Middle frontal gyrus (tissue), 1 donor: ENCODE measurements around the gene TJP1.
"Not testable (repeated sequence)": the region's sequence is repeated elsewhere in the genome, so short reads cannot be mapped to it uniquely, and the experiment has no call there.

Experiments used
- DNase-seq: peaks from one replicate; pipeline ENCODE4 v3.0.0-alpha.2; 2015; ENCODE audit warnings: low spot score; ENCODE audit errors: extremely low spot score

TJP1 gene

DNA sequence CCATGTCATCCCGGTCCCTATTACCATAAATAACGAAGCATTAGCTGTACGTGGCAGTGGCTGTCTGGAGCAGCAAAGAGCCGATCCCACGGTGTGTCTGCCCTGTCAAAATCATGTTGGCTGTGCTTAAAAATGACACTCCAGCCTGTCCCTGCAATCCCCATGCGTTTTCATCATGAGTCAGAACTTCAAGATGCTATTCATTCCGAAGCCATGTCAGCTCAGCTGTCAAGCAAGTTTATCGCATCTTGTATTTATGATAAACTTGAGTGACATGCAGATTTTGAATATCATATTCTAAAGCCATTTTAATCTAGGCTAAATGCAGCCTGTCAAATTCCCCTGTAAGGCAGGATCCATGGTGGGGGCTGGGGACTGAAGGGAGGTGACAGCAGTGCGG, 152.4 kb downstream of the TJP1 start:
- no peak for DNase-seq

DNA sequence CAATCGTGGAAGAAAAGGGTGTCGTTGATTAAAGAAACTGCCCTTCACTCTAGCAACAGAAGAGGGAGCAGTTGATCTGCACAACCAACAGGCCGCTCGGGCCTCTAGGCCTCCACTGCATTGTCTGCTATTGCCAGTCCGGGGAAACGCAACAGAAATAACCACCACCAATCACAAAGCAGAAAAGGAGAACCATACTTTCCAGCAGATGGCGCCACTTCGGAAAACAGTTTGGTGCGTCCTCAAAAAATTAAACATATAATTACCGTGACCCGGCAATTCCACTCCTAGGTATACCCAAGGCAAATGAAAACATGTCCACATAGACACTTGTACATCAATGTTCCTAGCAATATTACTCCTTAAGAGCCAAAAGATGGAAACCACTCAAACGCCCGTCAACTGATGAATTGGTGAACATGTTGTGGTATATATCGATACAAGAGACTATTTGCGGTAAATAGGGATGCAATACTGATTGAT, 154.1 kb downstream of the TJP1 start:
- DNase-seq = peak; percentile 54

DNA sequence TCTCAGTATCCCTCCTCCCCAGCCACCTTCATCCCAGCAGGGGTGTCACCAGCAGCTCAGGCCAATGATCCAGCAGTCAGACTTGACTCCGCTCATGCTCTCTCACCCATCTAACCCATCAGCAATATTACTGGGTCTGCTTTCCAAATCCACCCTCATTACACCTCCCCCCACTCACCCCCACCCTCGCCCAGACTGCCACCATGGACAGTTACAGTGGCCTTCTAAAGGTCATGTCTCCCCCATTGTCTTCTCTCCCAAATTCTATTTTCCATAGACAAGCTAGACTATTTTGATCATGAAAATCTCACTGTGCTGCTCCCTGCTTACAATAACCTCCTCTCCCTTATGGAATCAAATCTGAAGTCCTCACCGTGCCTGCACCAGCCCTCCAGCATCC, 156.0 kb downstream of the TJP1 start:
- no peak for DNase-seq

DNA sequence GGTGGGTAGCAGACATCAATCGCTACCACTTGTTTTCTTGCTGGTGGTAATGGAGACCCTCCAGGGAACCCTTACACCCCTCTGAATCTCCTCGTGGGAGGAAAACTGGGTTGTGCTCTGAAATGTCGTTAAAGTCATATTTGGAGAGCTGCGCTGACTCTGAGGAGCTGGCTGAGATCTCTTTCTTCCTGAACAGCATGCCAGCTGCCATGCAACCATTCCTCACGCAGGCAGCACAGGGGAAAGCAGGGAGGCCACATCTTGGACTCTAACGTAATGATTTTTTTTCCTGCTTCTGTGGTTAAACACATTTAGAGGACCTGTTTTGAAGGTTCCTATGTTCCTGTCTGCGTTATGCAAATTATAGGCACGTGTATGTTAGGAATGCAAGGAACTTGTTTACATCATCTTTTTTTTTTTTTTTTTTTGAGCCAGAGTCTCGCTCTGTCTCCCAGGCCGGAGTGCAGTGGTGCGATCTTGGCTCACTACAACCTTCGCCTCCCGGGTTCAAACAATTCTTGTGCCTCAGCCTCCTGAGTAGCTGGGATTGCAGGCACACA, 156.7 kb downstream of the TJP1 start:
- DNase-seq = no peak

DNA sequence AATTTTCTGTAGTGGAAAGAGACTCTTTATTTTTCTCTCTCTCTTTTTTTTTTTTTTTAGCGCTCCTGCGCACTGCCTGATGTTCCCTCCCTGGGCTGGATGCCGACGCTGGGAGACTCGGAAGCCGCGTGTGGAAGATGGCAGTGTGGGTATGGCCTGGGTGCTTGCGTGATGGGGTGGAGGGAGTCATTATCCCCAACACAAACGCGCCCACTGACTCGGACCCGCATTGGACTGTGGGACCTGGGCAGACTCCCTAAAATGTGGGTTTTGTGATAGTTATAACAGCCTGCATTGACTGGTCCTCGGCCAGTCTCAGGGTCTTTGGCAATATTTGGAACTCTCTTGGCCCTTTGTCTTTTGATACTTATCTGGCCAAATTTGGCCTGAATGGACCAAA, 157.9 kb downstream of the TJP1 start:
- no peak for DNase-seq

DNA sequence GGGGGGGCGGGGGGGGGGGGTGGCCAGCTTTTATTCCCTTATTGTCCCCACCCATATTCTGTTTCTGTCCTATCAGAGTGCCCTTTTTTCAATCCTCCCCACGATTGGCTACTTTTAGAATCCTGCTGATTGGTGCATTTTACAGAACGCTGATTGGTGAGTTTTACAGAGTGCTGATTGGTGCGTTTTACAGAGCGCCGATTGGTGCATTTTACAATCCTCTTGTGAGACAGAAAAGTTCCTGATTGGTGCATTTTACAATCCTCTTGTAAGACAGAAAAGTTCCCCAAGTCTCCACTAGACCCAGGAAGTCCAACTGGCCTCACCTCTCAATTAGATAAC, 164.8 kb downstream of the TJP1 start:
- DNase-seq = not testable (repeated sequence)

DNA sequence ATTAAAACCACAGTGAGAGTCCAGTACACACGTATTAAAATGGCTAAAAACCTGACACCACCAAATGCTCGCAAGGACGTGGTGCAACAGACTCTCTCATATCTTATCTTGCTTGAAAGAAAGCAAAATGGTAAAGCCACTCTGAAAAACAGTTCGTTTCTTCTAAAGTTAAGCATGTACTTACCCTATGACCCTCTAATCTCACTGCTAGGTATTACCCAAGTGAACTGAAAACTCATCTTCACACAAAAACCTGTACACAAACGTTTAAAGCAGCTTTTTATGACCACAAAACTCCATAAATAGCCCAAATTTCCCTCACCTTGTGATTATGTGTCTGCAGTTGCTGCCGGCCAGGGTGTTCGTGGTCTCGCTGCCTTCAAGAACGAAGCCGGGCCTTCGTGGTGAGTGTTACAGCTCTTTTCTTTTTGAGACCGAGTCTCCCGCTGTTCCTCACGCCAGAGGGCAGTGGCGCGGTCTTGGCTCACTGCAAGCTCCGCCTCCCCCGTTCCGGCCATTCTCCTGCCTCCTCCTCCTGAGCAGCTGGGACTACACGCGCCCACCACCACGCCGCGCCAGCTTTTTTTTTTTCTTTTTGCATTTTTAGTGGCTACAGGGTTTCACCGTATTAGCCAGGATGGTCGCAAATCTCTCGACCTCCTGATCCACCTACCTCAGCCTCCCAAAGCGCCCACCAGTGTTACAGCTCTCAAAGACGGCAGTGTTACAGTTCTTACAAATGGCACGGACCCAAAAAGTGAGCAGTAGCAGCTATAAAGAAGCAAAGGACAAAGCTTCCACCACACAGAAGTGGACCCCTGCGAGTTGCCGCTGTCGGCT, 165.4 kb downstream of the TJP1 start:
- DNase-seq = no peak

DNA sequence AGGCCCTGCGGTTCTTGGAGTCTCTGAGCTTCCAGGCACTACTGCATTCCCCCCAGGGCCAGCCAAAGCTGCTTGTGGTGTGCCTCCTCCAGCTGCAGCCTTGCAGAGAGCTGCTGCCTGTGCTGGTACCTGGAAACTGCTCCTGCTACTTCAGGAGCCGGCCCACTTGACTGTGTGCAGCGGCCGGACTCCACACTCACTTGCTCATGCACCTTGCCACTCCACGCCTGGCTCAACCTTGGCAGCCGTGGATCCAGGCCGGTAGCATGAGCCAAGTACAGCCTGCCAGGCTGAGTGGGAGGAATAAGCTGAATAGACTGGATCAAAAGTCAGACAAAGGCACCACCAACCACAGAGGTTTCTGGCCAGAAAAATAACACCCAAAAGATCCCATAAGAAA, 169.7 kb downstream of the TJP1 start:
- no peak for DNase-seq

DNA sequence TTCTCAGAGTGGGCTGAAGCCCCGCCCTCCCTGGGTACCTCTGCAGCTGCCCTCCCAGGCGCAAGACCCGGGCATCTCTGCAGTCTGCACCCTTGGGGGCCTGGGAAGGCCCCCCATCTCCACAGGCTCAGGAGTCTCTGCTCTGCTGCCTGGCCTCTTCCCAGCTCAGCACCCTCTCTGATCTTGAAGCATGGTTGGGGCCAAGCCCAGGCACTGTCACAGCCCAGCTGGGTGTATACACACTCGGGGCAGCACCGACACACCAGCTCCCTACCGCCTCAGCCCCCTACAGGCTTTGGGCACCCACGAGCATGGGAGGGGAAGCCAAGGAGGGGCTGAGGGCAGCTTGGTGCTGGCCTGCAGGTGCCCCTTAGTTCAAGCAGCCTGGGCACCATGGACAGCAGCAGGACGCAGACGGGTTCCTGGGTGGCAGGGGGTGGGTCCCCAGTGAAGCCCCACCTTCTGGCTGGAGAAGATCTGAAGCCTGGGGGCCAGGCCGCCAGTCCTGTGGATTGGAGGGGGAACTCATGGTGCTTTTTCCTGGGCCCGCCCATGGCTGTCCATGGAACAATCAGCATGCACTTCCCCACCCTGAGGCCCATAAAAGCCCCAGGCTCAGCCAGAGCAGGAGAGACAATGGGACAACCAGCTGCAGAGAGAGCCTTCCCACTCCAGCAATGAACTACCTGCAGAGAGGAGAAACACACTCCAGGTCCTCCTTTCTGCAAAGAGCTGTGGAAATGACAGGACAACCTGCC, 170.6 kb downstream of the TJP1 start:
- DNase-seq = no peak
